ENCODE data around the gene SRBD1.
A peak's percentile ranks its signal among the peaks of the same experiment; 100 is the strongest.

Gene SRBD1

DNA sequence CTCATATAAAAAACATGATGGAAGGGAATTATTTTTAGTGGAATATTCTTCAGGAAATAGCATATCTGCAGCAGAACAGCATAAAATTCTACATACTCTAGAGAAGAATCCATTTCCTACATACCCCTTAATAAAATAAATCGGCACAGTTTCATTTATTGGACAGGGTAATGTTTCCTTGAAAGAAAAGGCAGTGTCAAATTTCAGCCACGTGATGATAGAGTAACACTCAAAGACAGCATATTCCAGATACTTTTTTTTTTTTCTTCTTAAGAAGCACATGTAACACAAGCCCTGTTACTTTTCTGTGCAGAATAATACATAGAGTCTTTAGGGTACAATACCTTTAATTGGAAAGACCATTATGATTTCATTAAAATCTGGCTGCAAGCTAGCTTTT lies 204.4 kb downstream of the SRBD1 start:
- DNase-seq: peak; percentile 4

DNA sequence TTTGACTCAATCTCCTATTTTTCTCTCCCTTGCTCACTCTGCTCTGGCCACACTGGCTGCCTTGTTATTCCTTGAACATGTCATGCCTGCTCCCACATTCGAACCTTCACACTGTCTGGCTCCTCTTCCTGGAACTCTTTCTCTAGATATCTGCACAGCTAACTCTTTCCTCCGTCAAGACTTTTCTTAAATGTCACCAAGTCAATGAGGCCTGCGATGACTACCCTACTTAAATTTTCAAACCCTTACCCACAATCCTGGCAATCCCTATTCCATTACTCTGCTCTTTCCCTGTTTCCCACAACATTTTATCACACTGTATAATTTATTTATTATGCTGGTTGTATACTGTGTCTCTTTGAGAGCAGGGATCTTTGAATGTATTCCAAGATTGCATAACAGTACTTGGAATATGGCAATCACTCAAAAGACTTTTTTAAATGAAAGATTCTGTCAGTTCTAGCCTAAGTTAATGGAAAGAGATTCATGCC lies 206.2 kb downstream of the SRBD1 start:
- no peak for DNase-seq

DNA sequence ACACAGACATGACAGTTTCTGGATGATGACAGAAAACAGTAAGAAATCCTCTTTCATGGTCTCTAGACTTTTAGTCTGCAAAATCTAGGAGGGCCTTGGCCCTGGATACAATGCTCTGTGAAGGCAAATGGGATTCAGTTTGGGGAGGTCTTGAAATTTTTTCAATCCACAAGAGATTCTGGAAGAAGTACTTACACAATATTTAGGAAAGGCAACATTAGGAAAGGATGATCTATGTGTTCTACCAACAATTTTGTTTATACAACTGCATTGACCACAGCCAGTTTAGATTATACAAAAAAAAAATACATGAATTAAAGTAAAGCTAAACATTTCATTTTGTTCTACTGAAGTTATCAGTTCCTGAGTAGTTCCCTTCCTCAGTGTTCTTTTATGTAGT lies 208.0 kb downstream of the SRBD1 start:
- no peak for DNase-seq

DNA sequence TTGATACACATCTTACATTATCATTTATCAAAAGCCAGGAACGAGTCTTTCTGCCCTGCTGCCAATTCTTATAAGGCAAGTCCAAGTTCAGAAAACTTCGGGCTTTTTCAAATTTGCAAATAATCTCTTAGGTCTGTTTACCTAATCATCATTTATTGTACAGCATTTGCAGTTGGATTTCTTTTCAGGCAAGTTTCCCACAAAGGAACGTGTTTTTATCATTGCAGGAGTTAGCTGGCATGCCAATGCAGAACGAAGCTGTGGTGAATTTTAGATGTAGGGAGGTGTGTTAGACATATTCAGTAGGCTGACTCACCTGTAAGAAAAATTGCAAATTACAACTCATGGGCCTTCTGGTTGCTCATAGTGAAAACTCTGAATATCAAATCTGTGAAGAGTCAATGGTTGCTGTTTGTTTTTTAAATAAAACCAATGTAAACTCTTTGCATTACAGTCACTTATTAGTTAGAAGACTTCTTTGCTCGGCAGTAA lies 209.6 kb downstream of the SRBD1 start:
- no peak for DNase-seq

DNA sequence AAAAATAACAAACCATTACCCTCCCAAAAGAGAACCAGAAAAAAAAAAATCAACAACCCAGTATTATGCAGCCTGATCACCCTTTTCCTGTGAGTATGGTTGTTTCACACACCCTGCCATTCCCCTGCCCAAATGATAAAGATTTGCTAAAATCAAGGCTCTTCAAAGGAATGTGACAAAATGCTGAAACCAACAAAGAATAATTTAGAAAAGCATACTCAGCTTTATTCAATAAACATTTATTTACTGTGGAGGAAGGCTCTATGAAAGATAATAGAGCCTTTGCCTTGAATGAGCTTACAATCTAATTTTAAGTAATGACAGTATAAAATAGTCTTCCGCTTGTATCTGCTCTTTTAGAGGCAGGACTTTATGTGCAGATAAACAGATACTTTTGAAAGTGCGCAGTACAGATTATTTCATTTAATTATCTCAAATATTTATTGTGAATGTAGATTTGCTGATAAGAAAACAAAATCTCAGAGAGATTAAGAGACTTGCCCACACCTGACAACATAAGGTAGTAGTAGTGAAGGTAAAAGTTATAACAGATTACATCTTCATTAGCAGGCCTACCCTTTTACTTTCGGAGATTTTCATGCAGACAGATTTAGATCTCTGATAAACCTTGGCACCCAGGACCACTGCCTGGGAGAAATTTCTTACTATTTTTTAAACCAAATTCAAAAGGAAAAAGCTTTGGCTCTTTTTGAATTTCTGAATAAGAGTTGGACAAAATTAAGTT lies 211.9 kb downstream of the SRBD1 start:
- no peak for DNase-seq

DNA sequence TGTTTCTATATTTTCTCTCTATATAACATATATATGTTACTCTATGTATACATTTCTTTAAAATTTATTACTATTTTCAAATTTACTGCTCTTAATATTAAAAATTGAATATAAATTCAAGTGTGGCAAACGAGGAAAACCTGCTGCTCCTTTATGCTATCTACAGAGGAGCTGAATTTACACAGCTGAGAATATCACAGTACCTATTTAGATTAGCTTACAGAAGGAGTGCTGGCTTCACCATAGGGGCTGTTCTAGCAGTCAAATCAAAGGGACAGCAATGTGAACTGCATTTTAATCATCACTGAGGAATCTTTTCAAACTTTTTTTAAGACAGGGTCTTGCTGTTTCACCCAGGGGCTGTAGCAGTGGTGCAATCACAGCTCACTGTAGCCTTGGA lies 213.8 kb downstream of the SRBD1 start:
- DNase-seq: no peak

DNA sequence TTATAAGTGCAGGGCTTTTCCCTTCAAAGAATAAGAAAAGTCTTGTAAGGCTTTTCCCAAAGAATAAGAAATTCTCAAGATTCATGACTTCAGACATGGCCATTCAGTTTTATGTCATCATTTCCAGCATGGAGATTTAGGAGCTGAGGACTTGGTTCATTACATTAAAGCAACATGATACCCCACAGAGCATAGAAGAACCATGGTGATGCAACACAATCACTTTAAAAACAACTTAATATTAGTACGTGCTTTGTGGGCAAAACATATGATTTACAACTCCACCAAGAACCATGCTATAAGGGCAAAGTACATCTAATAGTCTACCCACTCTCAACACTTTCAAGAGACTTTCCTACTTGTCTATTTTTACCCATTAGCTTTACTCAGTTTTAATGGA lies 214.4 kb downstream of the SRBD1 start:
- no peak for DNase-seq

DNA sequence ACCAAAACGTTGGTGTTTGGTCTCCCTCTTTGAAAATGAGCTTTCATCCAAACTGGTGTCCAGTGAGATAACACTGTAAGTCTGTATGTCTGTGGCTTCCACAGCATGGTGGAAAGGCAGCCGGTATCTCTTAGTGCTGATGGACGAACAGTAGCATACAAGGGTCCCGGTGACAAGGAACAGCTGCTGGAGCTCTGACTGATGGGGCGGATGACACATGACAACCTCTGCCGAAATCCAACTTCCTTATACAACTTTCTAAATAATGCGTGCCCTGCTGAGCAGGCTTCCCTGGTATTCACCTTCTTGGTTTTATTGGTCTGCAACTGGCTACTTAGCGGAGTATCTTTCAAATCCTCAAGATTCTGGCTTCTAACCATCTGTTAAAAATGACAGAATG lies 216.2 kb downstream of the SRBD1 start:
- DNase-seq: no peak

DNA sequence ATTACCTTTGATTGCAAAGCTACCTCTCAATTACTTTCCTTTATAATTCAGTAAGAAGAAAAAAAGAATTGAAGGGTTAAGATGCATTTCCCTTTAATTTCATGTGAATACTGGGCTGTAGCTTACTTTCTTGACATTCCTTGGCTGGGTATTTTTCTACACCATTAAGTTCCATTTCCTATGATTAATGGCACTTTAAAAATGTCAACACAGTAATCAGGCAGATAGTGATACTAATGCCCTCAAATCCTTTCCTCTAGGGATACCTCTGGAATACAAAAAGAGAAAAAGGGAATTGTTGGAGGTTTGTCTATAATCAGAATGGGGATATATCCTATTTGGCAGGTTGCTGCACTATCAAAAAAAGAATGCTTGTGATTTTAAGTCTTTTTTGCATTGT lies 216.9 kb downstream of the SRBD1 start:
- DNase-seq: no peak

DNA sequence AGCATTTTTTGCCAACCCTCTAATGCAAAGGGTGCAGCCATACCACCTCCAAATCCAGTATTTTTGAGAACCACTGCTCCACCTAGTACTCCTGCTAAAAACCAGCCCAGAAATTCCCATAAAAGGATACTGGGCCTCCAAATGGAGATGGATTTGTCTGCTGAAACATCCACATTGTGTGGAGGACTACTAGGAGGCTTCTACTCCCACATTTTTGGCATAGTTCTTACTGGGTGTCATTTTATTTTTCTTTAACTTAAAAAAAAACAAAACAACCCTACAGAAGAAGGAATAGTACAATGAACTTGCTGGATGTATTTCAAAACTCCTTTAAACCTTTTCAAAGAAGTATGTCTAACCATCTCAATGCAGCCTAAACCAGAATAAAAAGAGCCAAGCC lies 219.2 kb downstream of the SRBD1 start:
- no peak for DNase-seq

DNA sequence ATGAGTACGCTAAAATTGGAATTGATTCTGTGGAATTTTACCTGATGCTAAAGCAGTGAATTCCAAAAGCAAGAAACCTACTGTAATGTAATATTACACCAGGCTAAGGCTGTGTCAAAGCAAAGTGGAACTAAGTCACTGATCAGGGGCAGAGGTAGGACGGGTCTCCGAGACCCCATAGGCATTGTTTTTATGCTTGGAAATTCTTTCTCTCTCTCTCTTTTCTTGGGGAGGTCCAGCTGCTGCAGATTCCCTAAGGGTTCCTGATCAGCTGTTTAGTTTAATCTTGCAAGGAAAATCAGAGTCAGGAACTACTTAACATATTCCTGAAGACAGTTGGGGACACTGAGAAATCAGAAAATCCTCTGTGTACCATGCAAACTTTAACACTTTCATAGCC lies 220.2 kb downstream of the SRBD1 start:
- DNase-seq: no peak

DNA sequence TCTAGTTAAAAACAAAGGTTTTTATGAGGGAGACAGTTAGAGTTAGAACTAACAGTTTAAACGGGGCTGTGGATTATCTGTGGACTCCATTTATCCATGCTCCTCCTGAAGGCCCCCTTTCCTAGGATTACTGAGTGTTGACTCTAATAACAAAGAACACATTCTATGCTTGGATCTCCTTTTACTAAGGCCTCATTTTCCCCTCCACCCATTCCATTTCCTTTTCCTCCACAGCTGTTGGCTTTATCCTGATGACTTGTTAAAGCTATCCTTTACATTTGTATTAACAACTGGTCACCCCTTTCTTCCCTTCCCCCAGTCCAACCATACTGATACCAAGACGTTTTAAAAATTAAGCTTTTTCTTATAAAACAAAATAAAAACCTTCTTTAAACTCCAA lies 220.6 kb downstream of the SRBD1 start:
- DNase-seq: no peak

DNA sequence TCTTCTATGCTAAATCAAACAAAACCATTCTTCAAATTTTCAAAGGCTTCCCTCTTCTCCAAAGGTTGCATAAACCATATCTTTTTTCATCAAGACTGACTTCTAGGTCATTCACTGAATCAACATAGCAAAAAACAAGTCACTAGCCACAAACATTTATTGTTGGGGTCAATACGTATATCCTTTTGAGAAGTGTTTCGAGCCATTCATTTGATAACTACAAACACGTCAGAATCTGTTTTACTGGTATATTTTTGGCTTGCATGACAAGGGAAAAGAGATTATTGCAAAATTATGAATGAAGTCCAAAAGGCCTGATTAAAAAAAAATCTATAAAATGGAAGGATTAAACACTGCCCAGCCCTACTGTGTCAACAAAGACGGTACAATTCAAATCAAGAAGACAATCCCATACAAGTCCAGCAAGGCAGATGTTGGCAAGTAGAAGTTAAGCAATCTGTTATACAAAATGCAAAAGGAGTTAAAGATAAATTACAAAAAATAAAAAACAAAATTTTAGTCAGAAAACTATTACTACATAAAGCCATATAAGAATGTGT lies 222.4 kb downstream of the SRBD1 start:
- no peak for DNase-seq

DNA sequence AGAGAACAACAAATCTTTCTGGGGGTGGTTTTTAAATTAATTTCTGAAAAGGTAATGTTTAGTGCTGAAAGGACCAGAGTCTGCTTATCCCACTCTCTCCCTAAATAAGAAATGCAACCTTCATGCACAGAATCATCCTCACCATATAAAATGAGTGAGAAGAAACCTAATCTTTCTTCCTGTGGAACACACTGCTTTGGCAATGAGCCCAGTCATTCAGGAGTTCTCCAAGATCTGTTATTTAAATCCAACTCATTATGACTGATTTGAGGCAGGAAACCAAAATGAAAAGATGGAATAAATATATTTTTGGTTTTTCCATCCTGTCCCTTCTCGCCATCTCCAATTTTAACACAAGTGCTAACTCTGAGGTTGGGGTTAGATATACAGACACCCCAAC lies 228.3 kb downstream of the SRBD1 start:
- DNase-seq: peak; percentile 17

DNA sequence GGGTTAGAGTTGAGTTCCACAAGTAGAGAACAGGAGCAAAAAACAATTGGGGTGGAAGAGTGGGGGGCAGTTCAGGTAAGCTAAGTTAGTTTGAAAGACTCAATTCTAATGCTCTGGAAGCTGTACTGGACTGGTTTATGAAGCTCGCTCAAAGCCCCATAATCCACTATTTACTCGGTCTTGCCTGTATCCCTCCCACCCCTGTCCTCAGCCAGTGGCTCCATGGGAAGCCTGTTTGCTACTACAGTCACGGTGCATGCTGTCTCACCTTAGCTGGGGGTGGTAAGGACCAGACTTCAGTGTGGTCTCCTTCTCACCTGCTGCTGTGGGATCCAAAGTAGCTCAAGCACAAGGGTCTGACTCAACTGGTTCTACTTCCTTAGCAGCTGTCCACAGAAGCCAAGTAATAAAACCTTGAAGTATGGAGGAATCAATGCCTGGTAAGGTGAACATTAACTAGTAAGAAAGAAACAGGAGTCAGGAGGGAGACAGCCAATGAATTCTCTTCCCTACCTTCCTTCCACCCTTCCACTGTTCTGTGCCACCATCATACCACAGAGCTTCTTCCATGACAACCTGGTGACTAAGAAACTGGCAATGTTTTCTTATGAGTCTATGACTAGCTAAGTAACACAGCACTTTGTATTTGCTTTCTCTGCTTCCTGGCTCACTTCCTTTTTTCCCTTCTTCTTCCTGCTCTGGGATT lies 230.8 kb downstream of the SRBD1 start:
- DNase-seq: no peak

DNA sequence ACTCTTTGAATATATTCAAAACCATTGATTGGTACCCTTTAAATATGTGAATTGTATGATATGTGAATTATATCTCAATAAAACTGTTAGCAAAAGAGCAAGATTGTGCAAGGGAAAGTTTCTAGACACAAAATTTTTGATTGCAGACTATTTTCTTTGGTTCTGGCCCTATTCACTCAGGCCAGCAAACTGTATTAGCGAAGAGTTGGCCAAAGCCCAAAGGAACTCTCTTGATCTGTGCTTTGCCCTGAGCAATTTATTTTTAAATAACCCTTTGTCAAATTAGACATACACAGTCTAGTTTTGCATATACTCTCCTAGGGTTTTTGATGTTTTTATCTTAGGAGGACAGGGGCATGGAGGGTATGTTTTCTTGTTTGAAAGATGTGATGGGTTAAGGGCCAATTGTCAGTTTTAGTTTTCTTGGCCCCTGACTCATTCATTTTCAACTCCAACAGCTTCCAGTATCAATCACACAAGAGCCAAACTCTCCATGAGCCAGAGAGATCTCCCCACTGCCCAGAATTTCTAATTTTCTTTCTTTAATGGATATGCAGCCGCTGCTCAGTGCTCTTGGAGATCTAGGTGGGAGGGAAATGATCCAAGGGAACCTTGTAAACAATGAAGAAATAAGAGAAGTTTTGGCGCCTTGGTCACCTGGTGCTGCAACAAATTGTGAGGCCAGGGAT lies 231.5 kb downstream of the SRBD1 start:
- no peak for DNase-seq

DNA sequence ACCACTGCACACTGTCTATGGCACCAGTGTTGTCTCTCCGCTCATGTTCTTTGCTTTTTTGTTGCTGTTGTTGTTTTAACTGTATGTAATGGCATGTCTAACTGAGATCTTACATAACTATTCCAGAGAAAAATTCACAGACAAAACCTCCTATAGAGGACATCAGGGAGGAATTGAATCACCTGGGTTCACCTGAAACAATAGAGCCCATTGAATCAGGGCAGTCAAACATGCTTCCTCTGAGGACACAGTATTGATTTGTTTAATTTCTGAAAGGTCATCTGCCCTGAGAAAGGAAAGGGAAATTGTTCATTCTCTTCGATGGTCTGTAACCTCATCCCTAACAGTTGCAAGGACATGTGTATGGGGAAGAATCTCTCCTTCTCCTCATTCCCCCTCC lies 237.5 kb downstream of the SRBD1 start:
- DNase-seq: no peak

DNA sequence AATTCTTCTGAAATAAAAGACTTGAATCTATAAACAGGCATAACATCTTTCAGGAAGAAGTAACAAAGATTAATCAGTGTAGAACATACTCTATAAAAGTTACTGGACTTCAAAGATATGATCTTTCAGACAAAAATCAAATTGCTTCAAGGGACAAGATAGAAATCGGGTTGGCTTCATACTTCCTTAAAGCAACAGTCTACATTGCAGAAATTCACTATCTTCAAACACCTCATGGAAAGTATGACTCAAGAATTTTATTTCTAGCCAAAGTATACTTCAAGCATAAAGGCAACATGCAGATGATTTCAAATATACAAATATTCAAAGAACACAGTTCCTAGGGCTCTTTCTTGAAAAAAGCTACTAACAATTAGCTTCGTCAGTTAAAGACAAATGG lies 240.7 kb downstream of the SRBD1 start:
- no peak for DNase-seq

DNA sequence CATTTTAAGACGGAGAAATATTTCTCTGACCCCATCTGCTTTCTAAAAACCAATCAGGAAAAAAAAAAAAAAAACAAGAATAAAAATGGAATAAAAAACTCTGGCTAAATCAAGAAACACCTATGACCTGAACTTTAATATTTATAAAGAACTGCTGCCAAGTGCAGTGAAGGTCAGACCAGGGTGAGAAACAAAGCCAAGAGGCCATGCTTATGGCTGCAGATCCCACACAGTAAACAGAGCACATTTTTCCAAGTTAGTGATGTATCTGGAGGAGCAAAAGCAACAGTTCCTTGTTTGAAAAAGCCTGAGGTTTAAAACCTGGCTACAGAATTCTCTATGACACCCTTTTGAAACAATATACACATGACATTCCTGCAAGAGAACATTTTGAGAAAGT lies 242.3 kb downstream of the SRBD1 start:
- DNase-seq: no peak

DNA sequence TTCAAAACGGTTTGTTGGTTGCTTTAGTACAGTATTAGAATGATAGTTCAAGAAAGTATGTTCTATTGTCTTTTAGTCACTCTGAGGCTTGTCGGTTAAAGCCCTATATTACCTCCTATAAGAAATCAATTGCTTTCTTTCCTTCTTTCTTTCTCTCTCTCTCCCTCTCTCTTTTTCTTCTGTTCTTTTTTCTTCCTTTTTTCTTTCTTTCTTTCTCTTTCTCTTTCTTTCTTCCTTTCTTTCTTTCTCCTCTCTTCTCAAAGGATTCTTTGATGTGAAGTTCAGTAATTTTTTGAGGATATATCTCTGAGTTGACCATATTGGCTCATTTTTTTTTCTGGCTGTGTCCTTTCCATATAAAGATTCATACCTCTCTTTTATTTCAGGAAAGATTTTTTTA lies 249.4 kb downstream of the SRBD1 start:
- DNase-seq: no peak

DNA sequence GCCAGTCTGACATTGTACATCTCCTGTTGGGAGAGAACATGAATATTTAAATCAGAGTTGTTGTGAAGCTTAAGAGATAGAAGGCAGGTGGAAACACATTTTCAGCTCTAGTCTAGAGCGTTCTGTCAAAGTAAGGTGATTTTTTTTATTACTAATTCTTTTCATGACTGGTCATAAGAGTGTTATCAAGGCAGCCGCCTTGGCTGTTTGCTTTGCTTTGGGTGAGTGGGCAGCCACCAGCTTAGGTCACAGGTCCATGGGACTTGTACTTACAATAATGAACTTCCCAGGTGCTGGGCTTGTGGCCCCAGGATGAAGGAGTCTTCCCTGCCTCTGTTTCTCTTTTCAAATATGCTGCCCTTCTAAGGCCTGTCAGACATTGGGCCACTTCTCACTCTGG lies 256.3 kb downstream of the SRBD1 start:
- DNase-seq: no peak

DNA sequence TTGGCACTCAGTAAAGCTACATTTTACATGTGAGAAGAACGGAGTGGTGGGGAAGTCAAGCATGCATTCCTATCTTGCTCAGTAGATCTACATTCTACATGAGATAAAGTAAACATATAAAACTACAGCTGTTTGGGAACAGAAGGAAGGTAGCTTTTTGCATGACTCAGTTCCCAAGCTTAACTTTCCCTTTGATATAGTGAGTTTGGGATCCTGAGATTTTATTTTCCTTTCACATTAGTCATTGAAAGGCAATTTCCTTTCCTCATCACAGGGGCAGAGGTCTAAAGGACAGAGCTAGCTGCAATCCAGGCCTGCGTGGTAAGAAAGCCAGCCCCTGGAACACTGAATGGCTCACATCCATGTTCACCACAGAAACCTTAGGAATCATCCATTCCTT lies 257.2 kb downstream of the SRBD1 start:
- no peak for DNase-seq

DNA sequence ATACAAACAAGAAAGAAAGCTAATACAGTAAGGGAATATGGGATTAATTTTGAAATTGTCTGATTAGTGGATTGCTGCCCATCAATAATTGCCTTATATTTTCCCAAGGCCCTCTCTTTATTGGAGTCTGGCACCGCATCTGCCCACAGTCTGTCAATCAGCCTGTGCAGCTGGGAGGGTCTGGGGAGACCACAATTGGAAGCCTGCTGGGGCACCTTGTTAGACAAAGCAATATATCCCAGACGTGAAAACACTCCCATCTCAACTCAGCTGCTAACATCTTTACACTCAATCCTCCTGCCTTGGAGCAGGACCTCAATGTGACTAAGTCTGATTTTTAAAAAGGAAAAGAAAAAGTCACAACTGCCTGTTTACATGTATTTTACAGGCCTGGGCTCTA lies 258.6 kb downstream of the SRBD1 start:
- DNase-seq: no peak
